GM21723 (cell line): Measurements from ENCODE around the gene PATL1.
A peak's percentile ranks its signal among the peaks of the same experiment; 100 is the strongest.
"Not testable (repeated sequence)": the region's sequence is repeated elsewhere in the genome, so short reads cannot be mapped to it uniquely, and the experiment has no call there.

Source experiments
- ATAC-seq: cut with Tn5 transposase; IDR thresholded peaks from one replicate; pipeline ENCODE4 v1.9.1; 2021; ENCODE audit warnings: mild to moderate bottlenecking, moderate library complexity; ENCODE audit not compliant: unreplicated experiment

The PATL1 gene

DNA sequence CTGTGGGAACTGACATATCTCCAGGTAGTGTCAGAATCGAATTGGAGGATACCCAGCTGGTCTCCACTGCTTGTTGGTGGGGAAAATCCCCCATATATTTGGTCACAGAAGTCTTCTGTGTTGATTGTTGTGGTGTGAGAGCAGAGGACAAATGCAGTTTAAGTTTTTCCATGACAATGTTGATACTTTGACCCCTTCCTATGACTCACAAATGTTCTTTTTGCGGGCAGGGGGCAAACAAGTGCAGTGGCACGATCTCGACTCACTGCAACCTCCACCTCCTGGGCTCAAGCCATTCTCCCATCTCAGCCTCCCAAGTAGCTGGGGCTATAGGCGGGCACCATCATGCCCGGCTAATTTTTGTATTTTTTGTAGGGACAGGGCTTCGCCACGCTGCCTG lies 7.4 kb upstream of the PATL1 start:
- ATAC-seq, result no peak

DNA sequence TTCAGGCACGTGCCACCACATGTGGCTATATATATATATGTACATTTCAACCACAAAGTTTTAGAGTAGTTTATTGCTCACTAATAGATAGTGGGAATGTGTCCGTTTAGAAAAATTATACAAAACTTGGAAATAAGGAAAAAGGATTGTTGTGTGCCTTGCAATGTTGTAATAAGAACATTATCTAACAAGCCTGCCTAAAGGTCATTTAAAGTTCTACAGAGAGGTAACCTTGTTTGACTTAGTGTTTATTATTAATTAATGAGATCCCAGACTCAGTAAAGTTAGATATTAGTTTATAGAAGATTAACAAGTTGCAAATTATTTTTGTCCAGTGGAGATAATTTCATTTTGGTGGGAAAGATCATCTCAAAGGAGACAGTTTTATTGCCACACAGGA lies 5.5 kb upstream of the PATL1 start:
- no peak for ATAC-seq

DNA sequence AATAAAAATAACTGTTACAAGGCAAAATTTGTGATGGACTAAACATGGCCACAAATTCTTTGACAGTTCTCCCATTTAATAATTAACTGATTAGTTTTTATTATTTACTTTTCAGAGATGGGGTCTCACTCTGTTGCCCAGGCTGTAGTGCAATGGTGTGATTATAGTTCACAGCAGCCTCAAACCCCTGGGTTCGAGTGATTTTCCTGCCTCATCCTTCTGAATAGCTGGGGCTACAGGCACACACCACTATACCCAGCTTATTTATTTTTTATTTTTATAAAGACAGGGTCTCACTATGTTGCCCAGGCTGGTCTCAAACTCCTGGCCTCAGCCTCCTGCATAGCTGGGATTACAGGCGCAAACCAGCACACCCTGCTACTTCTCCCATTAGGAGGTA lies 4.5 kb upstream of the PATL1 start:
- no peak for ATAC-seq

DNA sequence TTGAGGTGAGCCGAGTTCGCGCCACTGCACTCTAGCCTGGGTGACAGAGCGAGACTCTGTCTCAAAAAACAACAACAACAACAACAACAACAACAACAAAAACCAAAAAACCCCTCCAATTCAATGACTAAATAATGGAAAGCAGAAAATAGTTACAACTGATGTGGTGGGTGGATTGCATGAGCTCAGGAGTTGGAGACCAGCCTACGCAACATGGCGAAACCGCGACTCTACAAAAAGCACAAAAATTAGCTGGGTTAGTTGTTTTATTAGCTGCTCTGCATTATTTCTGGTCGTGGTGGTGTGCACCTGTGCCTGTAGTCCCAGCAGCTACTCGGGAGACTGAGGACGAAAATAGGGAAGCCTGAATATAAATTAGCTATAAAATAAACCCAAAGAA lies 2.6 kb upstream of the PATL1 start:
- no peak for ATAC-seq

DNA sequence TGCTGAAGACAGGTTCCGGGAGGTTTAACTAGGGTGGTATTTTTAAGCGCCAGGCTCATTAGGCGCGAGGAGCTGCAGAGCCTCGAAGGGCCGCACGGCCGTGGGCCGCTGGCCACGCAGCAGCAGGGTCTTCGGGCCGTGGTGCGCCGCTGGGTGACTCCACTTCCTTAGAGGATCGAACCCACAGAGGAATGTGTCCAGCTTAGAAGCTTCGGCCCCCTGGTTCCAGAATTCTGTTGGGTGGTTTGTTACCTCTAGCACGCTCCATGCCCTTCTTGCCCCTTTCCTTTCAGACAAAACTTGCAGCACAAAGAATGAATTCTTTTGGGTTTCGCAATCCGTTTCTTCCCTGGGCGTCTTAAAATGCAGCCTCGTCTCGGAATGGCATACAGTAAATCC lies 773 bp upstream of the PATL1 start:
- no peak for ATAC-seq

DNA sequence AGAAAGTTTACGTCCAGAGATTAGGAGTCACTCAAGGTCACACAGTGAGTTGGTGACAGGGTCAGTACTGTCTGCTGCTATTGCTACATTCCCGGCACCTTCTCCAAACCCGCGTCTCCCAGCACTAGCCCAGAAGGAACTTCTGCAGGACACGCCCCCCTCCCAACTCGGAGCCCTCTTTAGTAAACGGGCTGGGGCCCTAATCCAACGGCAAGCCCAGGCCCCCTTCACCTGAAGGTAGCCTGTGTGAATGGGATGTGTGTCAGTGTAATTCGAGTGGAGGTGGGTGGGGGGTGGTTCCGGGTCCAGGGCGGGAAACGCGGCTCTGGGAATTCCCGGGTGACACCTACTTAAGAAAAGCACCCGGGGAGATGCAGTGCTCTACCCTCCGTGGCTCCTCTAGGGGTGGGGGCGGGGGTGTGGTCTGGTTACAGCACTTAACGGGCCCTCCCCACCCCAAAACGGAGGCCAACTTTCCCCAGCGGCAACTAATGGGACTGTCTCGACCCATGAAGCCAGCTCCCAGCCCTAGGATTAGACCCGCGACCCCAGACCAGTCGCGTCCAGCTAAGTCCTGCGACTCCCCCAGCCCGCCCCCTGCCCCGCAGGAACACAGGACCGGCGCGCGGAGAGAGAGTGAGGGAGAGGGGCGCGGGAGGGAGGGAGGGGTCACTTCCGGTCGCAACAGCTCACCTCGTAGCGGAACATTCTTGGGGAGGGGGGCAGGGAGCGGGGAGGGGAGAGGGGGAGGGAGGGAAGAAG lies 468 bp downstream of the PATL1 start:
- ATAC-seq, result peak; percentile 31

DNA sequence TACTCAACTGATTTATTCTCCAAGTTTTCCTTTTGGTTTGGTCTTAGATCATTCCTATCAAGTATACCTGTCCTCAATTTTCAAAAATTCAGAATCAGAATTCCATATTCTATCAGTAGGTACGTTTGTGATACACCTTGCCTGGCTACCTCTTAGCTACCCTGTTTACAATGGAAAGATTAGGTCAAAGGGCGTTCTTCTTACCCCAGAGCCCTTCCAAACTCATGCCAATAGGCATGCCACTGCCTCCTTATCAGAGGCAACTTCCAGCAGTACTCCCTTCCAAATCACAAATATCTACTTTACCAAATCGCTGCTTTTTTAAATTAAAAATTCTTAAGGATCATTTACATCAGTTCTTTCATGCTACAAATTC lies 1.0 kb downstream of the PATL1 start:
- ATAC-seq, result no peak

DNA sequence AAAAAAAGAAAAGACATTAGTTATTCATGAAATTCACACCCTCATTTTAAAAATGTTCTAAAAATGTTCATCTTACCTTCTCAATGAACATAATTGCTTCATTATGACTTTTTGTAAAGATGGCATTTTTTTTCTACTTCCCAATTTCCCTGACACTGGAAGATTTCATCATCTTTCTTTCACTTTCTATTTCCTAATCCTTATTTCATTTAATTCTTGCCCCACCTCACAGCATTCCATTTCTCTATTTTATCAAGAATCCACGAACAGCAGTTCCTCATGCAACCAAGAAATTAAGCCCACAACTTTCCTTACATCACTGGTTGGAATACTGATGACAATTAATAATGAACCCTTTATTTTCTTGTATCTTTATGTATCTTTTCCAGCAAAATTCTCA lies 1.9 kb downstream of the PATL1 start:
- no peak for ATAC-seq

DNA sequence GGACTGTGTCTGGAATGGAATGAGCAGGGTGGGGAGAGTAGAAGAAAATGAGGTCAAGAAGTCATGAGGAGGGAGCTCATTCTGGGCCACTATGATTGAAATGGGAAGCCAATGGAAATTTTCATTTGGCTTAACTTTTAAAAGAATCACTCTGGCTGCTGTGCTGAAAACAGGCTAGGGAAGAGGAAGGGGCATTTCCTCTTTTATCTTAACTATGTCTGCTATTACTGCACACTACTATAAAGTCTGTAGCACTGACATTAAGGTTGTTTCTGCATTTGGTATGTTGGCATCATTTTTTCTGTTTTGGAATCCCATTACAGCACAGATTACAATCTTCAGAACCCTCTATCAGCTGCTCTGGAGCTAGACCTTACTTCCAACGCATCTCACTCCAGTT lies 8.2 kb downstream of the PATL1 start:
- no peak for ATAC-seq

DNA sequence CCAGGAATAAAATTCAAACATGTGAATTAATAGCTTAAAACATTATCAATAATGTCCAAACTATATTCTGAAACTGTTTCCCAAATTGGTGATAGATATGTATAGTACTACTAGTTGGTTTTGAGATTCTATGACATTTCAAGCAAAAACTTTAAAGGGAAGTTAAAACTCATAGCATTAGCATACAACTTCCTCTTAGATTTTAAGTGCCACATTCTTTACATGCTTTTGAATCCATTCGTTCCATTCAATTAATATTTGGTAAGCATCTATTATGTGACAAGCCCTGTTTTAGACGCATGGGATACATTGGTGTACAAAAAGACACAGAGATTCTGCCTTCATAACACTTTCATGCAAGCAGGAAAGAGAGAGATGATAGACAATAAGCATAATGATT lies 8.9 kb downstream of the PATL1 start:
- no peak for ATAC-seq

DNA sequence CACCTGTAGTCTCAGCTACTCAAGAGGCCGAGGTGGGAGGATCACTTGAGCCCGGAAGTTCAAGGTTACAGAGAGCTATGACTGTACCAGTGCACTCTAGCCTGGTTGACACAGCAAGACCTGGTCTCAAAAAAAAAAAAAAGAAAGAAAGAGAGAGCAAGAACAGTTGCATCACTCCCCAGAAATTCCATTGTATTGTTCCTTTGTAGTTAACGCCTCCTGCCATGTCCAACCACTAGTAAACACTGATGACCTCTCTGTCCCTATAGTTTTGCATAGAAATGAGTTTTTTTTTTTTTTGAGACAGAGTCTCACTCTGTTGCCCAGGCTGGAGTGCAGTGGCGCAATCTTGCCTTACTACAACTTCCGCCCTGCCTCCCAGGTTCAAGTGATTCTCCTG lies 10.8 kb downstream of the PATL1 start:
- ATAC-seq, result no peak

DNA sequence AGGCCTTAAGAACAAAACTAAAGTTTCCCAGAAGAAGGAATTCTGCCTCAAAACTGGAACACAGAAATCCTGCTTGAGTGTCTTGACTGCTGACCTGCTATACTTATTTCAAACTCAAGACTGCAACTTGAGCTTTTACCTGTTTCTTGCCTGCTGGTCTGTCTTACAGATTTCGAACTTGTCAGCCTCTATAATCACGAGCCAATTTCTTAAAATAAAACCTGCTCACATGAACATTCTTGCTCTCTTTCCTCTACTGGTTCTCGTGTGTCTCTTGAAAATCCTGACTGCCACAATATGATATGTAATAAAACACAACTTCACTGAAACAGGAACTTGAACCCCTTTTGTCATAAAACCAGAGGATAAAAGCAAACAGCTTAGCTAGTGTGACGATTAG lies 13.9 kb downstream of the PATL1 start:
- no peak for ATAC-seq

DNA sequence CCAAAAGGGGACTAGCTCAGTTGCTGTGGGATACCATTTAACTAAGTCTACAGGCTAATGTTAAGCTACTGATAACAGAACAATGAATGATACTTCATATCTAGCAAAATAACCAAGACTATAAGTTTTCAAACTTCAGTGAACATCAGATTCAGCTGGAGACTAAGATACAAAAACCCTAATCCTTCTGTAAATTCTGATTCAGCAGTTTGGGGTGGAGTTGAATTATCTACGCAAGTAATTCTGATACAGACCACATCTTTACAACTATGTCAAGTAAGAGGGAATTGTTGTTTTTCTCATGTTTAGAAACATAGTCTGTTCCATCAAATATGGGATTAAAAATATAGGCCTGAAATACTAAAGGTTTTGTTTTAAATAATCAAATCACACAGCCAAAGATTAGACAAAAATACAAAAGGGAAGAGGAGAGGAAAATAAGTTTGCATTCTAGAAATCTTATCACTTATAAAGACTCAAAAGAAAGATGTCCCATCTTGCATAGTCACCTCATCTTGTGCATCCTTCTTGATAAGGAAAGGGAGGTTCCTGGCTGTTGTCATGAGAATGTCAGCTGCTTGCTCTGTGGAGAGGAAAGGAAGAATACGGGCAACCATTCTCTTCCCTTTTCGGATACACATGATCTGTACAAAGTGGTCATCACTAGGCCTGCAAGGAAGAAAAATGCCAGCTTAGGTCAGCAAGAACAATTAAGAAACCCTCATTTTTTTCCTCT lies 21.4 kb downstream of the PATL1 start:
- ATAC-seq, result no peak

DNA sequence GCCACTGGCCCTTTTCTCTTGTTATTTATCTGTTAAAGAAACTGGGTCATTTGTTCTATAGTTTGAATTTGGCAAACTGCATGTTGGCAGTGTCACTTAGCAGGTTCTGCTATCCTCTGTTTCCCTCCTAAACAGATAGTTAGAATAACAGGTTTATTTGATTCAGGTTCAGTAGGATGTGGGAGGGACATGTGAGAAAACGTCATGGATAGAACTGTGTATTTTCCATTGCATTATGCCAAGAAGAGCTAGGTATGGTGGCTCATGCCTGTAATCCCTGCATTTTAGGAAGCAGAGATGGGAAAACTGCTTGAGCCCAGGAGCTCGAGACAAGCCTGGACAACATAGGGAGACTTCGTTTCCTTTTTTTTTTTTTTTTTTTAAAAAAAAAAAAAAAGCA lies 24.3 kb downstream of the PATL1 start:
- no peak for ATAC-seq

DNA sequence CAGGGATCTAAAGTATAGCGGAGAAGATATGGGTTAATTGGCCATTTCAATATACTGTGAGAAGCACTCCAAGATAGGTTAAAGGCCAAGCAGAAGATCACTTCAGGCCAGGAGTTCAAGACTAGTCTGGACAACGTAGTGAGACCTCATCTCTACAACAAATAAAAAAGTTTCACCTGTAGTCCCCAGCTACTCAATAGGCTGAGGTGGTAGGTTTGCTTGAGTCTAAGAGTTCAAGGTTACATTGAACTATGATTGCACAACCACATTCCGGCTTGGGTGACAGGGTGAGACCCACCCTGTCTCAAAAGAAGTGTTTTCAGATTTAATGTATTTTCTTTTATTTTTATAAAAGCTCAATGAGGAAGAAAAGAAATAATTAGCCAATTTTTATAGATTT lies 25.4 kb downstream of the PATL1 start:
- no peak for ATAC-seq

DNA sequence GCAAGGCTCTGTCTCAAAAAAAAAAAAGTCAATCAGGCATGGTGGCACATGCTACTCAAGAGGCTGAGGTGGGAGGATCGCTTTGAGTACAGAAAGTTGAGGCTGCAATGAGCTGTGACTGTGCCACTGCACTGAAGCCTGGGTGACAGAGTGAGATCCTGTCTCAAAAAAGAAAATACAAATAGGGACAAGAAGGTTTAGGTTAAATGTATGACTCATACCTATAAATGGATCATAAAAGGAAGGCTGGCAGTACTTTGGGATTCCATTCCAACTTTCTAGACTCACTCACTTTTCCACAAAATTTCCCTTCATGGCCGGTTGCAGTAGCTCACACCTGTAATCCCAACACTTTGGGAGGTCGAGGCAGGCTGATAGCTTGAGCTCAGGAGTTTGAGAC lies 27.7 kb downstream of the PATL1 start:
- no peak for ATAC-seq

DNA sequence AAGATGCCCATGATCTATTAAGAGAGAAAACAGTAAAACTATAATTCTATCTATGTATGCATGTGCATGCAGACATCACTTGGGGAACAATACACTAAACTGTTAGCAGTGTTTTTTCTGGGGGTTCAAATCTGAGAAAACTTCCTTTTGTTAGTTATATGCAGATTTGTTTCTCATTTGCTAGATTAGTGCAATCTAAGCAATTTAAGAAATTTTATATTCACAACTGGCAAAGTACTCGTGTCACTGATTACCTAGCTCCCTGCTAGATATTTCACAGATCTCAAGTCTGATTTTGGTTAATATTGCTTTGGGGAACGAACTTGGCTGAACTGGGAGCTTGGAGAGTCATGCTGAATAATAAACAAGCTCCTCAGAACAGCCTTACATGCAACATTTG lies 38.3 kb downstream of the PATL1 start:
- ATAC-seq, result no peak

DNA sequence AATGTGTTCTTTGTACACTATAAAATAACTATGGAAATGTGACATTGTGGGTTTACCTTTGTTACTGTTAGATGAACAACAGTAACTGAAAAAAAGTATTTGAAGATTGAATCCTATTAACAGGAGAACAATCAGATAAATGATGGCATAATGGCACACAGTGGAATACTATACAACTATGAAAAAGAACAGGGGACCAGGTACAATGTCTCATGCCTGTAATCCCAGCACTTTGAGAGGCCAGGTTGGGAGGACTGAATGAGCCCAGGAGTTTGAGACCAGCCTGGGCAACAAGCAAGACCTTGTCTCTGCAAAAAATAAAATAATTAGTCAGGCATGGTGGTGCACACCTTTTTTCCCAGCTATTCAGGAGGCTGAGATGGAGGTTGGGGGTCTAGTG lies 38.8 kb downstream of the PATL1 start:
- no peak for ATAC-seq

DNA sequence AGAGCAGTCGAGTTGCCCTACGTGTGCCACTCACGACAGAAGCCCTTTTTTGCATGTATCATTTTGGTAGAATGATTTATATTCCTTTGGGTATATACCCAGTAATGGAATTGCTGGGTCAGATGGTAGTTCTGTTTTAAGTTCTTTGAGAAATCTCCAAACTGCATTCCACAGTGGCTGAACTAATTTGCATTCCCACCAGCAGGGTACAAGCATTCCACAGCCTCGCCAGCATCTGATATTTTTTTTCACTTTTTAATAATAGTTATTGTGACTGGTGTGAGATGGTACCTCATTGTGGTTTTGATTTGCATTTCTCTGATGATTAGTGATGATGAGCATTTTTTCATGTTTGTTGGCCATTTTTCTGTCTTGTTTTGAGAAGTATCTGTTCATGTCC lies 41.9 kb downstream of the PATL1 start:
- ATAC-seq, result not testable (repeated sequence)

DNA sequence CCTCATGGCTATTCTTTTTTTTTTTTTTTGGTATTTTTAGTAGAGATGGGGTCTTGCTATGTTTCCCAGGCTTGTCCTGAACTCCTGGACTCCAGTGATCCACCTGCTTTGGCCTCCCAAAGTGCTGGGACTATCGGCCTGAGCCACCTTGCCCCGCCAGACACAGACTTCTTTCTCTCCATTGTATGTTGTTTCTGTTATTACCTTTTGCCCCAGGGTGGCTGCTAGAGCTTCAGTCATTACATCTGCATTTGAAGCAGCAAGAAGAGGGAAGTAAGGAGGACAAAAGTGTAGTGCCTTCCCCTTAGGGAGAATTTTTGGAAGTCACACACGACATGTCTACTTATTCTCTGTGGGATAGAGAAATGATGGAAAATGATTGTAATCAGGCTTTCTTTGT lies 43.1 kb downstream of the PATL1 start:
- ATAC-seq, result no peak

DNA sequence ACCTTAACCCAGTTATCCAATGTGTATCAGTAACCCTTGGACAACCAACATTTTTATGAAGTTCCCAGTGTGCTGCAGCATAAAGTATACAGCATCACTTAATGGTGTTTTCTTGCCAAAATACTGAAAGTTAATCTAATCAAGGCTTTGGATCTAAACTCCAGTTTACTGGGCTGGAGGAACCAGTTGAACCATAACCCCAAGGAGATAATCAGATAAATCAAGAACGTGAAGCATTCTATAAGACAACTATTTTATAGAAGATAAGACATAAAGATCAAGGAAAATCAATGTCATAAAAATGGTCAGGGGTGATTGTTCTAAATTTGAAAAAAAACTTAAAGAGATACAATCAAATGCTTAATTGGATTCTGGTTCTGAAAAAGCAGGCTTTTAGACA lies 51.0 kb downstream of the PATL1 start:
- ATAC-seq, result no peak

DNA sequence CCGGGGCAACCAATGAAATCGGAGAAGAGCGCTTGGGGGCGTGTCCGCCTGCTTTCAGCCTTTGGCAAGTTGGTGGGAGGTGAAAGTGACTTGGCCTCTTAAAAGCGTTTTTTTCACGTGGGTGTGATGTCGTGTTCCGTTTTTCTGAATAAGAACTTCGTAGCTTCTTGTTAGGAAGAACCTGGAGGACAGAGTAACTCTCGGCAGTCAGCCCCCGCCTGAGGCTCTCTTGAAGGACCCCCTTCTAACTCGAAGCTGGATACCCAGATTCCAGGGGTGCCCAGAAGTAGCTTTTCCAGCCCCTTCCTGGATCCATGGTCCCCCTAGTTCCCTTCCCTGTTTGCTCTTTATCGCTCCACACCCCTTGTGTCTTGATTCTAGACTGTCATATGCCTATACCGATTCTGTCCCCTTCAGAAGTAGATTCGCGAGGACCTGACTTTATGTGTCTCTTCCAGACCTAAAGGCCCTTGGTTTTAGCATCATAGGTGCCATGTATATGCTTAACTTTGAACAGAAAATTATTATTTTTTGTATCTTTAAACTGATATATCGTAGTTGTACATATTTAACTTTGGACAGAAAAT lies 52.3 kb downstream of the PATL1 start:
- ATAC-seq, result no peak
